Ishikawa (cell line): ENCODE results near the gene SLC47A1.

Source experiments
- CEBPB ChIP-seq: IDR thresholded peaks from 2 replicates; pipeline ENCODE4 v1.6.1; 2012
- CREB1 ChIP-seq: IDR thresholded peaks from 2 replicates; pipeline ENCODE4 v1.6.1; 2012; ENCODE audit warnings: low read depth
- EGR1 ChIP-seq: IDR thresholded peaks from 2 replicates; pipeline ENCODE4 v1.6.1; 2012
- EP300 ChIP-seq: IDR thresholded peaks from 2 replicates; pipeline ENCODE4 v1.6.1; 2012; ENCODE audit warnings: borderline replicate concordance
- FOXM1 ChIP-seq: IDR thresholded peaks from 2 replicates; pipeline ENCODE4 v1.6.1; 2012; ENCODE audit warnings: low read depth, borderline replicate concordance
- NFIC ChIP-seq: IDR thresholded peaks from 2 replicates; pipeline ENCODE4 v1.6.1; 2012
- RAD21 ChIP-seq: IDR thresholded peaks from 2 replicates; pipeline ENCODE4 v1.6.1; 2012; ENCODE audit warnings: low read depth
- TAF1 ChIP-seq: IDR thresholded peaks from 2 replicates; pipeline ENCODE4 v1.6.1; 2012; ENCODE audit warnings: low read depth, mild to moderate bottlenecking
- TCF12 ChIP-seq: IDR thresholded peaks from 2 replicates; pipeline ENCODE4 v1.6.1; 2012; ENCODE audit warnings: low read depth
- TEAD4 ChIP-seq: IDR thresholded peaks from 2 replicates; pipeline ENCODE4 v1.6.1; 2012
- YY1 ChIP-seq: IDR thresholded peaks from 2 replicates; pipeline ENCODE4 v1.6.1; 2012; ENCODE audit warnings: low read depth
- ZBTB7A ChIP-seq: IDR thresholded peaks from 2 replicates; pipeline ENCODE4 v1.6.1; 2012; ENCODE audit warnings: low read depth
- TF ChIP-seq, protein P1 (sequence below): IDR thresholded peaks from 2 replicates; pipeline ENCODE4 v1.6.1; 2012; ENCODE audit warnings: low read depth, mild to moderate bottlenecking
- TF ChIP-seq, protein P2 (sequence below): IDR thresholded peaks from 2 replicates; pipeline ENCODE4 v1.6.1; 2012
- TF ChIP-seq, protein P3 (sequence below): IDR thresholded peaks from 2 replicates; pipeline ENCODE4 v1.6.1; 2012

SLC47A1 gene

DNA sequence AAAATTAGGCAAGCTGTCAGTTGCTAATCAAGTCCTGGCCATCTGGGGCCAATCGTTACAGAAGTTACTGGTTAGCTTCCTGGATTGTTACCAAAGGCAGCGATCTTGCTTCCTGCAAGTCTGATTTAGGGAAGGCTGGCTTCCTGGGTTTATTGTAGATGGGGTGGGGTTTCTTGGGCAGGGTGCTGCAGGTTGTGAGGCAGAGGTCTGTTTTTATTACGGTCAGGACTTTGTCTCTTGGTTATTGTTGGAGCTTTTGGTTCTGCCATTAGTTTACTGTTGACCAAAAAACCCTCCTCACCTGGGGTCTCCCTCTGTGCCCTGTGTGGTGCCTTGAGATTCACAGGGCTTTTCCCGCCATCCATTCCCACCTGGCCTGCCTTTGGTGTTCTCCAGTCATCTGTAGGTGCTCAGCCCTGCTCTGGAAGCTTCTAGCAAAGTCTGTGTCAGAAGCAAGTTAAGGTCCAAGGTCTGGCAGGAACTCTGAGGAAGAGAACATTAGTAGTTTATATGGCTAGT, 36.9 kb downstream of the SLC47A1 start:
- TF ChIP-seq EGR1: no peak
- TF ChIP-seq CREB1: no peak
- TF ChIP-seq, protein P1, sequence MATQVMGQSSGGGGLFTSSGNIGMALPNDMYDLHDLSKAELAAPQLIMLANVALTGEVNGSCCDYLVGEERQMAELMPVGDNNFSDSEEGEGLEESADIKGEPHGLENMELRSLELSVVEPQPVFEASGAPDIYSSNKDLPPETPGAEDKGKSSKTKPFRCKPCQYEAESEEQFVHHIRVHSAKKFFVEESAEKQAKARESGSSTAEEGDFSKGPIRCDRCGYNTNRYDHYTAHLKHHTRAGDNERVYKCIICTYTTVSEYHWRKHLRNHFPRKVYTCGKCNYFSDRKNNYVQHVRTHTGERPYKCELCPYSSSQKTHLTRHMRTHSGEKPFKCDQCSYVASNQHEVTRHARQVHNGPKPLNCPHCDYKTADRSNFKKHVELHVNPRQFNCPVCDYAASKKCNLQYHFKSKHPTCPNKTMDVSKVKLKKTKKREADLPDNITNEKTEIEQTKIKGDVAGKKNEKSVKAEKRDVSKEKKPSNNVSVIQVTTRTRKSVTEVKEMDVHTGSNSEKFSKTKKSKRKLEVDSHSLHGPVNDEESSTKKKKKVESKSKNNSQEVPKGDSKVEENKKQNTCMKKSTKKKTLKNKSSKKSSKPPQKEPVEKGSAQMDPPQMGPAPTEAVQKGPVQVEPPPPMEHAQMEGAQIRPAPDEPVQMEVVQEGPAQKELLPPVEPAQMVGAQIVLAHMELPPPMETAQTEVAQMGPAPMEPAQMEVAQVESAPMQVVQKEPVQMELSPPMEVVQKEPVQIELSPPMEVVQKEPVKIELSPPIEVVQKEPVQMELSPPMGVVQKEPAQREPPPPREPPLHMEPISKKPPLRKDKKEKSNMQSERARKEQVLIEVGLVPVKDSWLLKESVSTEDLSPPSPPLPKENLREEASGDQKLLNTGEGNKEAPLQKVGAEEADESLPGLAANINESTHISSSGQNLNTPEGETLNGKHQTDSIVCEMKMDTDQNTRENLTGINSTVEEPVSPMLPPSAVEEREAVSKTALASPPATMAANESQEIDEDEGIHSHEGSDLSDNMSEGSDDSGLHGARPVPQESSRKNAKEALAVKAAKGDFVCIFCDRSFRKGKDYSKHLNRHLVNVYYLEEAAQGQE: no peak
- TF ChIP-seq RAD21: no peak
- TF ChIP-seq TEAD4: no peak
- TF ChIP-seq TCF12: no peak
- TF ChIP-seq TAF1: no peak
- TF ChIP-seq, protein P2, sequence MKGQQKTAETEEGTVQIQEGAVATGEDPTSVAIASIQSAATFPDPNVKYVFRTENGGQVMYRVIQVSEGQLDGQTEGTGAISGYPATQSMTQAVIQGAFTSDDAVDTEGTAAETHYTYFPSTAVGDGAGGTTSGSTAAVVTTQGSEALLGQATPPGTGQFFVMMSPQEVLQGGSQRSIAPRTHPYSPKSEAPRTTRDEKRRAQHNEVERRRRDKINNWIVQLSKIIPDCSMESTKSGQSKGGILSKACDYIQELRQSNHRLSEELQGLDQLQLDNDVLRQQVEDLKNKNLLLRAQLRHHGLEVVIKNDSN: no peak
- TF ChIP-seq CEBPB: no peak
- no peak for TF ChIP-seq EP300

DNA sequence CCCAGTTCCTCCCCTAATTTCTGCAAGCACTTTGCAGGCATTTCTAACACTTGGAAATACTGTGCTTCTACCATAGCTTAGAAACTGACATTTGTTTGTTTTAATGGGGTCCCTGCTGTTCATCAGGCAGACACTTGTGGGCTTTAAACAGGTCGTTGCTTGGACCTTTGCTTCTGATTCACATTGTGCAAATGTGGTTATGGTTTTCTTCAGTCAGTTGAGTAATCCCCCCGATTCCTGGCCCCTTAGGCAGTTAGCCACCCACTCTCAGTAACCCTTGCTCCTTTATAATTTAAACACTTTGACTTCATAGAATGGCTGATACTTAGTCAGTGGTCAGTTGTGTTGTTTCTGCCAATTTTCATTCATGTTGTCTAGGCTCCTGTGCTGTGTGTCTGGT, 39.4 kb downstream of the SLC47A1 start:
- TF ChIP-seq ZBTB7A: no peak
- TF ChIP-seq, protein P1: no peak
- no peak for TF ChIP-seq CEBPB
- TF ChIP-seq EP300: no peak
- TF ChIP-seq, protein P2: no peak
- no peak for TF ChIP-seq RAD21
- no peak for TF ChIP-seq YY1
- TF ChIP-seq, protein P3, sequence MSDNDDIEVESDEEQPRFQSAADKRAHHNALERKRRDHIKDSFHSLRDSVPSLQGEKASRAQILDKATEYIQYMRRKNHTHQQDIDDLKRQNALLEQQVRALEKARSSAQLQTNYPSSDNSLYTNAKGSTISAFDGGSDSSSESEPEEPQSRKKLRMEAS: no peak
- no peak for TF ChIP-seq TEAD4
- TF ChIP-seq TAF1: no peak
- no peak for TF ChIP-seq NFIC

DNA sequence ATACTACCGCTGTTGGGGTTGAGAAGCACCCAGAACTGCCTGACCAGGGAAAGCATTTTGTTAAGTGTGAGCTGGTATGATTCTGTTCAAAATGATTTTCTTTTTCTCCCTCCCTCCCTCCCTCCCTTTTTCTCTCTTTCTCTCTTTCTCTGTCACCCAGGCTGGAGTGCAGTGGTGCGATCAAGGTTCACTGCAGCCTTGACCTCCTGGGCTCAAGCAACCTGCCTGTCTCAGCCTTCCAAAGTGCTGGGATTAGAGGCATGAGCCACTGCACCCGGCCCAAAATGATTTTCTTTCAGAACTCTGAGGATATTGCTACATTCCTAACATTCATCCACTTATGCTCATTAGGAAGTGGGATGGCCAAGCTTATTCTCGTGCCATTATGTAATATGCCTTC, 41.3 kb downstream of the SLC47A1 start:
- no peak for TF ChIP-seq CREB1
- no peak for TF ChIP-seq EGR1
- no peak for TF ChIP-seq TAF1
- TF ChIP-seq FOXM1: no peak
- TF ChIP-seq, protein P3: no peak
- no peak for TF ChIP-seq CEBPB
- no peak for TF ChIP-seq YY1
- TF ChIP-seq RAD21: no peak
- no peak for TF ChIP-seq ZBTB7A
- TF ChIP-seq, protein P1: no peak
- no peak for TF ChIP-seq TEAD4

DNA sequence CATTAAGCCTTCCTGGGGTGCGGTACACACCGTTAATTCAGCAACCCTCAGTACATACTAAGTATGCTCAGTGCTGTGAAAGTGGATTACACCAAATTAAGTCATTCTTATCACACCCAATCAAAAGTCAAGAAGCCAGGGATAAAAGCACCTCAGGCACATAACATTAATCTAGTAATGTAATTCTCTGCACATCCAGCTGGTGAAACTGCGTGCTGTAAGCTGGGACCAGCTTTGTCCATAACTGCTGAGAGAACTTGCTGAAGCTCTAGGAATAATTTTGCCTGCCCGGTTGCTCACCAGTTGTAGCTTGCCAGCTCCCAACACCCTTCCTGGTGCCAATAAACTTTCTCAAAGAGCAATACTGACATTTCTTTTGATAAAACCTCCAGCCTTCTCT, 44.9 kb downstream of the SLC47A1 start:
- TF ChIP-seq TCF12: no peak
- no peak for TF ChIP-seq EP300
- no peak for TF ChIP-seq YY1
- TF ChIP-seq RAD21: no peak
- no peak for TF ChIP-seq FOXM1
- TF ChIP-seq, protein P1: no peak
- no peak for TF ChIP-seq TEAD4
- no peak for TF ChIP-seq CREB1
- TF ChIP-seq, protein P3: no peak
- TF ChIP-seq CEBPB: no peak
- TF ChIP-seq ZBTB7A: no peak
- TF ChIP-seq, protein P2: no peak
- no peak for TF ChIP-seq TAF1
- TF ChIP-seq EGR1: no peak
- TF ChIP-seq NFIC: no peak
